K562 (cell line): ENCODE data around the gene AZGP1. TPM values are rescaled to one million over a fixed set of nuclear protein-coding genes. Genes with fewer than 3 reads are reported as not detected.

Experiments used
- ATAC-seq: fragments of 200-7000 bp; cut with Tn5 transposase; 3 replicates; pipeline ENCODE4 v1.9.1; 2020; ENCODE audit warnings: moderate library complexity
- BruUV-seq: library from RNA; stranded (reverse); fragments of 400-500 nt; replicated peaks from 2 replicates; lab custom pipeline; 2021; lab: Mats Ljungman, UMichigan
- CTCF ChIA-PET: fragments of 300-600 bp; formaldehyde crosslinking; extraction: SDS; loops from one replicate; lab custom pipeline; 2021; ENCODE audit warnings: low intra/inter-chr PET ratio; lab: Yijun Ruan, JAX
- POLR2A ChIA-PET: fragments of 300-600, 350-650 bp; sonication (Branson Sonifier 250); formaldehyde crosslinking; extraction: SDS; loops from one replicate; lab custom pipeline; 2021; ENCODE audit warnings: antibody characterized with exemption, inconsistent platforms; lab: Yijun Ruan, JAX
- DNase-seq, 4 experiments: peaks; one replicate each; pipeline versions ENCODE4 v3.0.0 to v3.0.0-alpha.2; 2011 to 2018; ENCODE audit warnings: low spot score in 3 of 4, mixed read lengths in 3 of 4; ENCODE audit errors: extremely low read depth in 1 of 4
- FAIRE-seq: peaks from 2 replicates; lab custom pipeline; 2011; peaks lifted over from hg19 to GRCh38; lab: Jason Lieb, UNC
- H2AFZ ChIP-seq: 2 replicates; pipeline ENCODE4 v1.6.0; 2011; ENCODE audit warnings: low read depth, low read length, control low read depth, inconsistent platforms
- H3K27ac ChIP-seq: fragments of 200-600 bp; 3 replicates; pipeline ENCODE4 v1.8.0; 2011; ENCODE audit warnings: low read depth, mild to moderate bottlenecking, control low read depth, inconsistent platforms, low read length, moderate library complexity, mixed read lengths; ENCODE audit errors: extremely low read depth
- H3K27me3 ChIP-seq, 2 experiments: fragments of 300-600 bp in 1 of 2; 2 replicates in 1 of 2; 3 replicates in 1 of 2; pipeline versions ENCODE4 v1.6.0 to v1.8.0; 2011; ENCODE audit warnings: inconsistent platforms in 2 of 2, low read length in 2 of 2, mild to moderate bottlenecking in 1 of 2, mixed read lengths in 1 of 2, moderate library complexity in 1 of 2; ENCODE audit not compliant: control insufficient read depth in 2 of 2, insufficient read depth in 2 of 2
- H3K36me3 ChIP-seq: fragments of 300-600 bp; 3 replicates; pipeline ENCODE4 v1.8.0; 2011; ENCODE audit warnings: mild to moderate bottlenecking, low read length, inconsistent platforms; ENCODE audit not compliant: control insufficient read depth, insufficient read depth
- H3K4me1 ChIP-seq, 2 experiments: fragments of 200-600 bp in 1 of 2; replicated peaks in 1 of 2; 2 replicates in 1 of 2; 3 replicates in 1 of 2; pipeline versions ENCODE4 v1.5.1 to v1.8.0; 2011; ENCODE audit warnings: inconsistent platforms in 2 of 2, low read length in 2 of 2, mild to moderate bottlenecking in 1 of 2, mixed read lengths in 1 of 2, moderate library complexity in 1 of 2; ENCODE audit not compliant: control insufficient read depth in 2 of 2, insufficient read depth in 2 of 2
- H3K4me2 ChIP-seq: 2 replicates; pipeline ENCODE4 v1.6.1; 2011; ENCODE audit warnings: low read length, control low read depth, inconsistent platforms, mixed read lengths; ENCODE audit not compliant: insufficient read depth
- H3K4me3 ChIP-seq: fragments of 200-600 bp; sonication (generic), shearing (Covaris generic); 2 replicates; pipeline ENCODE4 v1.5.1; 2016; ENCODE audit warnings: control low read depth, inconsistent platforms
- H3K79me2 ChIP-seq: fragments of 200-600 bp; 3 replicates; pipeline ENCODE4 v1.8.0; 2011; ENCODE audit warnings: low read length, inconsistent platforms; ENCODE audit not compliant: control insufficient read depth, insufficient read depth
- H3K9ac ChIP-seq, 2 experiments: 2 replicates each; pipeline versions ENCODE4 v1.6.0 to v1.6.1; 2011; ENCODE audit warnings: low read depth in 2 of 2, low read length in 2 of 2, control low read depth in 1 of 2, inconsistent platforms in 1 of 2, mild to moderate bottlenecking in 1 of 2, mixed read lengths in 1 of 2; ENCODE audit not compliant: insufficient read depth in 1 of 2
- H3K9me1 ChIP-seq: one replicate; pipeline ENCODE4 v1.6.0; 2011; ENCODE audit warnings: inconsistent platforms, mild to moderate bottlenecking, low read length, moderate library complexity; ENCODE audit not compliant: control insufficient read depth, insufficient read depth
- H3K9me3 ChIP-seq: replicated peaks from 2 replicates; pipeline ENCODE4 v1.5.1; 2011; ENCODE audit warnings: low read depth, low read length, inconsistent platforms; ENCODE audit not compliant: control insufficient read depth, insufficient read depth
- H4K20me1 ChIP-seq: replicated peaks from 2 replicates; pipeline ENCODE4 v1.6.1; 2011; ENCODE audit warnings: low read length, inconsistent platforms, mixed read lengths; ENCODE audit not compliant: control insufficient read depth, insufficient read depth
- CHD4 ChIP-seq: fragments of 200-600 bp; sonication (generic); IDR thresholded peaks from 3 replicates; pipeline ENCODE4 v1.6.1; 2012; ENCODE audit warnings: low read depth, mild to moderate bottlenecking, mixed read lengths, low read length, inconsistent platforms; ENCODE audit not compliant: insufficient read depth, insufficient replicate concordance, poor library complexity, severe bottlenecking
- FOS ChIP-seq: IDR thresholded peaks from 3 replicates; pipeline ENCODE4 v1.6.1; 2011; ENCODE audit not compliant: insufficient read length; ENCODE audit errors: extremely low read depth
- MCM7 ChIP-seq, 2 experiments: fragments of 450-650 bp; IDR thresholded peaks; 2 replicates each; pipeline ENCODE4 v1.6.1; 2016 to 2018
- MTA1 ChIP-seq: fragments of 450-650 bp; IDR thresholded peaks from 2 replicates; pipeline ENCODE4 v1.6.1; 2017; ENCODE audit warnings: borderline replicate concordance
- PML ChIP-seq: IDR thresholded peaks from 2 replicates; pipeline ENCODE4 v1.6.1; 2012; ENCODE audit warnings: low read length, inconsistent platforms
- RAD51 ChIP-seq: fragments of 450-650 bp; IDR thresholded peaks from 2 replicates; pipeline ENCODE4 v1.7.1; 2016; ENCODE audit warnings: low read depth, mild to moderate bottlenecking, borderline replicate concordance
- SMAD1 ChIP-seq: fragments of 150-350 bp; IDR thresholded peaks from 2 replicates; pipeline ENCODE4 v1.6.1; 2014; ENCODE audit warnings: low read length, low read depth; ENCODE audit not compliant: partially characterized antibody
- SREBF2 ChIP-seq: sonication (generic); formaldehyde crosslinking; IDR thresholded peaks from 2 replicates; pipeline ENCODE4 v1.4.0; 2020; ENCODE audit warnings: mild to moderate bottlenecking, missing genetic modification reagents
- ZNF12 ChIP-seq: sonication (generic); formaldehyde crosslinking; IDR thresholded peaks from 2 replicates; pipeline ENCODE4 v1.4.0; 2020; ENCODE audit warnings: mild to moderate bottlenecking, missing genetic modification reagents
- ZNF282 ChIP-seq: sonication (generic); formaldehyde crosslinking; IDR thresholded peaks from 2 replicates; pipeline ENCODE4 v1.8.1; 2023; ENCODE audit warnings: missing genetic modification reagents
- WGBS: fragments of 100-300 bp; shearing (Covaris generic); methylation state at CpG from one replicate; pipeline ENCODE4 v1.1.6; 2016; ENCODE audit warnings: low coverage, mixed read lengths; ENCODE audit not compliant: insufficient coverage; ENCODE audit errors: missing lambda C conversion rate; 5-methylcytosine and 5-hydroxymethylcytosine counted together
- in situ Hi-C: fragments of 300-500 bp; cut with MboI; formaldehyde crosslinking; loops from 4 replicates; pipeline ENCODE4 v1.15.0; 2018; ENCODE audit warnings: inconsistent platforms, mixed read lengths
- intact Hi-C: fragments of 100-400 bp; cut with micrococcal nuclease; formaldehyde crosslinking; loops from 2 replicates; pipeline ENCODE4 v1.14.2; 2022
- polyA plus RNA-seq, 8 experiments: library from polyadenylated mRNA; depleted of rRNA in 4 of 8; stranded (reverse) in 5 of 8; unstranded in 3 of 8; fragments of >200 nt; fragmentation: Nextera tagmentation in 2 of 8; fragmentation: Illumina TruSeq in 1 of 8; extraction: Ambion mirVana in 2 of 8; extraction: Trizol in 1 of 8; gene quantifications; 2 replicates each; pipeline versions ENCODE4 v1.2.1 to v1.2.3, GENCODE V29; 2011 to 2014; ENCODE audit warnings: inconsistent platforms in 1 of 8, missing spikeins in 1 of 8
- total RNA-seq, 7 experiments: library from RNA; depleted of rRNA in 6 of 7; stranded (reverse); fragments of >200 nt in 6 of 7; fragmentation: Illumina TruSeq in 2 of 7; extraction: Trizol in 2 of 7; gene quantifications; 2 replicates each; pipeline versions ENCODE4 v1.2.1 to v1.2.3, GENCODE V29; 2011 to 2021; ENCODE audit warnings: low replicate concordance in 1 of 7
- TF ChIP-seq, protein P1 (sequence below): sonication (generic); formaldehyde crosslinking; IDR thresholded peaks from 2 replicates; pipeline ENCODE4 v1.4.0; 2020; ENCODE audit warnings: mild to moderate bottlenecking, missing genetic modification reagents
- TF ChIP-seq, protein P2 (sequence below): fragments of 250-450 bp; sonication (Bioruptor Pico); IDR thresholded peaks from 2 replicates; pipeline ENCODE4 v1.5.0; 2021; ENCODE audit warnings: mild to moderate bottlenecking, borderline replicate concordance
- TF ChIP-seq, protein P3 (sequence below): sonication (generic); formaldehyde crosslinking; IDR thresholded peaks from 2 replicates; pipeline ENCODE4 v1.8.0; 2022; ENCODE audit warnings: mild to moderate bottlenecking, missing genetic modification reagents
- TF ChIP-seq, protein P4 (sequence below): fragments of 450-650 bp; IDR thresholded peaks from 2 replicates; pipeline ENCODE4 v1.6.1; 2016
- TF ChIP-seq, protein P5 (sequence below): fragments of 200-800 bp; sonication (Bioruptor generic); IDR thresholded peaks from 2 replicates; pipeline ENCODE4 v1.6.1; 2017; ENCODE audit warnings: missing genetic modification characterization, missing compliant biosample characterization

Gene AZGP1
- total and polyA plus RNA-seq, 9 of the 15 experiments (the other 6 are each of a cell fraction or from before 2014, with no cell fraction given): 0.18 to 0.53 TPM; not detected in 7

DNA sequence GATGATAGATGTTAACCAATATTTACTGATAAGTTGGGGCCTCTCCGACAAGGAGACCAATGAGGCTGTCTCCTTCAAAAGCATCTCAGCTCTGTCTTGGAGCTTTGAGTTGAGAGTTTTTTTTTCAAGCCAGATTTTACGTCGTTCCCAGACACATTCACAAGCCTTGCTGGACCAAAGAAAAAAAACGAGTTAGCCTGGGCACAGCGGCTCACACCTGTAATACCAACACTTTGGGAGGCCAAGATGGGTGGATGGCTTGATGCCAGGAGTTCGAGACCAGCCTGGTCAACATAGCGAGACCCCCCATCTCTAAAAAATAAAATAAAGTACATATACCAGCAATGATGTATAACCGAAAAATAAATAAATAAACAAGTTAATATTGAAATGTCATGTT lies 19.0 kb upstream of the AZGP1 start:
- 35% methylated on average over 8 of the region's 8 CpGs for WGBS
- no peak overlapping the region for H3K27ac ChIP-seq
- POLR2A ChIA-PET: interaction anchor here (0.7 to 1.4 kb wide), 2 partner anchors 22 to 216 kb away, joined by 3 to 5 read pairs; no protein-coding TSS in a partner anchor
- FAIRE-seq (no peak), ATAC-seq (no peak)
- in situ Hi-C loops: loop anchor here (5.0 to 10.0 kb wide), 3 partner anchors 78 to 220 kb away; partner anchors contain the start of genes MBLAC1, PVRIG and TRIM4
- no peaks in the 10 kb centered on the region for H3K36me3 ChIP-seq
- H3K4me2 ChIP-seq: no peak overlapping the region
- BruUV-seq: no TSS peak
- no peak overlapping the region for H3K4me3 ChIP-seq
- CTCF ChIA-PET: interaction anchor here (1.2 to 2.0 kb wide), 4 partner anchors 55 to 137 kb away, joined by 3 to 13 read pairs (median 8); partner anchors contain the start of gene ZSCAN21
- TF ChIP-seq SREBF2 (CRISPR knock-in tag) (no peak), SMAD1 (no peak), CHD4 (no peak), ZNF282 (no peak), RAD51 (no peak), ZNF12 (CRISPR knock-in tag) (no peak), MTA1 (no peak), PML (no peak), MCM7 (IDR thresholded peaks at IDR 0.05) (no peak), FOS (no peak)
- TF ChIP-seq, protein P1, sequence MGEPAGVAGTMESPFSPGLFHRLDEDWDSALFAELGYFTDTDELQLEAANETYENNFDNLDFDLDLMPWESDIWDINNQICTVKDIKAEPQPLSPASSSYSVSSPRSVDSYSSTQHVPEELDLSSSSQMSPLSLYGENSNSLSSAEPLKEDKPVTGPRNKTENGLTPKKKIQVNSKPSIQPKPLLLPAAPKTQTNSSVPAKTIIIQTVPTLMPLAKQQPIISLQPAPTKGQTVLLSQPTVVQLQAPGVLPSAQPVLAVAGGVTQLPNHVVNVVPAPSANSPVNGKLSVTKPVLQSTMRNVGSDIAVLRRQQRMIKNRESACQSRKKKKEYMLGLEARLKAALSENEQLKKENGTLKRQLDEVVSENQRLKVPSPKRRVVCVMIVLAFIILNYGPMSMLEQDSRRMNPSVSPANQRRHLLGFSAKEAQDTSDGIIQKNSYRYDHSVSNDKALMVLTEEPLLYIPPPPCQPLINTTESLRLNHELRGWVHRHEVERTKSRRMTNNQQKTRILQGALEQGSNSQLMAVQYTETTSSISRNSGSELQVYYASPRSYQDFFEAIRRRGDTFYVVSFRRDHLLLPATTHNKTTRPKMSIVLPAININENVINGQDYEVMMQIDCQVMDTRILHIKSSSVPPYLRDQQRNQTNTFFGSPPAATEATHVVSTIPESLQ: no peak
- TF ChIP-seq, protein P2, sequence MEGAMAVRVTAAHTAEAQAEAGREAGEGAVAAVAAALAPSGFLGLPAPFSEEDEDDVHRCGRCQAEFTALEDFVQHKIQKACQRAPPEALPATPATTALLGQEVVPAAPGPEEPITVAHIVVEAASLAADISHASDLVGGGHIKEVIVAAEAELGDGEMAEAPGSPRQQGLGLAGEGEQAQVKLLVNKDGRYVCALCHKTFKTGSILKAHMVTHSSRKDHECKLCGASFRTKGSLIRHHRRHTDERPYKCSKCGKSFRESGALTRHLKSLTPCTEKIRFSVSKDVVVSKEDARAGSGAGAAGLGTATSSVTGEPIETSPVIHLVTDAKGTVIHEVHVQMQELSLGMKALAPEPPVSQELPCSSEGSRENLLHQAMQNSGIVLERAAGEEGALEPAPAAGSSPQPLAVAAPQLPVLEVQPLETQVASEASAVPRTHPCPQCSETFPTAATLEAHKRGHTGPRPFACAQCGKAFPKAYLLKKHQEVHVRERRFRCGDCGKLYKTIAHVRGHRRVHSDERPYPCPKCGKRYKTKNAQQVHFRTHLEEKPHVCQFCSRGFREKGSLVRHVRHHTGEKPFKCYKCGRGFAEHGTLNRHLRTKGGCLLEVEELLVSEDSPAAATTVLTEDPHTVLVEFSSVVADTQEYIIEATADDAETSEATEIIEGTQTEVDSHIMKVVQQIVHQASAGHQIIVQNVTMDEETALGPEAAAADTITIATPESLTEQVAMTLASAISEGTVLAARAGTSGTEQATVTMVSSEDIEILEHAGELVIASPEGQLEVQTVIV (CRISPR knock-in tag): no peak
- TF ChIP-seq, protein P3, sequence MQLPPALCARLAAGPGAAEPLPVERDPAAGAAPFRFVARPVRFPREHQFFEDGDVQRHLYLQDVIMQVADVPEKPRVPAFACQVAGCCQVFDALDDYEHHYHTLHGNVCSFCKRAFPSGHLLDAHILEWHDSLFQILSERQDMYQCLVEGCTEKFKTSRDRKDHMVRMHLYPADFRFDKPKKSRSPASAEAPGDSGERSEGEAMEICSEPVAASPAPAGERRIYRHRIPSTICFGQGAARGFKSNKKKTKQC (CRISPR knock-in tag): no peak
- TF ChIP-seq, protein P4, sequence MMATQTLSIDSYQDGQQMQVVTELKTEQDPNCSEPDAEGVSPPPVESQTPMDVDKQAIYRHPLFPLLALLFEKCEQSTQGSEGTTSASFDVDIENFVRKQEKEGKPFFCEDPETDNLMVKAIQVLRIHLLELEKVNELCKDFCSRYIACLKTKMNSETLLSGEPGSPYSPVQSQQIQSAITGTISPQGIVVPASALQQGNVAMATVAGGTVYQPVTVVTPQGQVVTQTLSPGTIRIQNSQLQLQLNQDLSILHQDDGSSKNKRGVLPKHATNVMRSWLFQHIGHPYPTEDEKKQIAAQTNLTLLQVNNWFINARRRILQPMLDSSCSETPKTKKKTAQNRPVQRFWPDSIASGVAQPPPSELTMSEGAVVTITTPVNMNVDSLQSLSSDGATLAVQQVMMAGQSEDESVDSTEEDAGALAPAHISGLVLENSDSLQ: no peak
- TF ChIP-seq, protein P5, sequence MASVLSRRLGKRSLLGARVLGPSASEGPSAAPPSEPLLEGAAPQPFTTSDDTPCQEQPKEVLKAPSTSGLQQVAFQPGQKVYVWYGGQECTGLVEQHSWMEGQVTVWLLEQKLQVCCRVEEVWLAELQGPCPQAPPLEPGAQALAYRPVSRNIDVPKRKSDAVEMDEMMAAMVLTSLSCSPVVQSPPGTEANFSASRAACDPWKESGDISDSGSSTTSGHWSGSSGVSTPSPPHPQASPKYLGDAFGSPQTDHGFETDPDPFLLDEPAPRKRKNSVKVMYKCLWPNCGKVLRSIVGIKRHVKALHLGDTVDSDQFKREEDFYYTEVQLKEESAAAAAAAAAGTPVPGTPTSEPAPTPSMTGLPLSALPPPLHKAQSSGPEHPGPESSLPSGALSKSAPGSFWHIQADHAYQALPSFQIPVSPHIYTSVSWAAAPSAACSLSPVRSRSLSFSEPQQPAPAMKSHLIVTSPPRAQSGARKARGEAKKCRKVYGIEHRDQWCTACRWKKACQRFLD (CRISPR knock-in tag): no peak
- TF ChIP-seq, all 486 proteins: peak for 0
- Histone ChIP-seq H4K20me1 (no peaks in the 10 kb centered on the region), H2AFZ (no peak overlapping the region; the same call in 1 of the 2 replicates), H3K9ac (no peak overlapping the region), H3K9me3 (no peaks in the 10 kb centered on the region), H3K79me2 (no peaks in the 10 kb centered on the region), H3K9me1 (no peaks in the 10 kb centered on the region), H3K27me3 (peaks cover 17 to 27% of the 10 kb centered on the region in 2 experiments; a peak in 4 of 5 replicates), H3K4me1 (peaks cover 7 to 22% of the 10 kb centered on the region in 2 experiments; a peak in 3 of 5 replicates)
- intact Hi-C loops: loop anchor here (1.0 to 10.0 kb wide), 5 partner anchors 58 to 468 kb away; partner anchors contain the start of genes PVRIG and ZNF3
- no peak for DNase-seq
